ENCODE data around the gene PHTF2.
"Not testable (repeated sequence)": the region's sequence is repeated elsewhere in the genome, so short reads cannot be mapped to it uniquely, and the experiment has no call there.

PHTF2 gene

GRCh38 chr7:77866786-77867536 is 68.4 kb downstream of the PHTF2 start:
- no peak for TF ChIP-seq TAF1 (IDR thresholded peaks at IDR 0.05; ENCODE audit: borderline replicate concordance, low read depth, low read length)
- no peak for TF ChIP-seq POLR2AphosphoS5 (IDR thresholded peaks at IDR 0.05; ENCODE audit: low read depth, low read length)
- no peak for TF ChIP-seq POLR2A (IDR thresholded peaks at IDR 0.05; ENCODE audit: low read depth, low read length)
- FAIRE-seq, result no peak
- DNase-seq (ENCODE audit: insufficient read length), result no peak

GRCh38 chr7:77867537-77867865 is 68.9 kb downstream of the PHTF2 start:
- no peak for TF ChIP-seq POLR2AphosphoS5 (IDR thresholded peaks at IDR 0.05; ENCODE audit: low read depth, low read length)
- no peak for TF ChIP-seq POLR2A (IDR thresholded peaks at IDR 0.05; ENCODE audit: low read depth, low read length)
- TF ChIP-seq TAF1 (IDR thresholded peaks at IDR 0.05; ENCODE audit: borderline replicate concordance, low read depth, low read length), result no peak
- DNase-seq (ENCODE audit: insufficient read length), result no peak
- no peak for FAIRE-seq

DNA sequence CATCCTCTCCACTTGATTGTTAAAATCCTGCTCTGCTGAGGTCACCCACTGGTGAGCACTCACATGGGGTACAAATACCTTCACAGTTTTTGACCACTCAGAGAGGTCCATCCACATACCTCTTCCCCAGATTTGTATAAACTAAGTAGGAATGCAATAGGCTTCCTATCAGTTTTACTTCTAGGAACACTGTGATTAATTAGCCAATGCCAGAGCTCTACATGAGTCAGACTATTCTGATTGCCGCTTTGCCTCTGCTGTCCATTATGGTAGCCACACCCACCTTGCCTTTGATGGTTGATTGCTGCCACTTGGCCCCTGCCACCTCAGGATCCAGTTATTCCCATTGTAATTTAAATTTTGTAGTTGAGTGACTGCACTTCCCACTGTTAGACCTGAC is 73.7 kb downstream of the PHTF2 start:
- DNase-seq (ENCODE audit: insufficient read length); FAIRE-seq: not testable (repeated sequence)

DNA sequence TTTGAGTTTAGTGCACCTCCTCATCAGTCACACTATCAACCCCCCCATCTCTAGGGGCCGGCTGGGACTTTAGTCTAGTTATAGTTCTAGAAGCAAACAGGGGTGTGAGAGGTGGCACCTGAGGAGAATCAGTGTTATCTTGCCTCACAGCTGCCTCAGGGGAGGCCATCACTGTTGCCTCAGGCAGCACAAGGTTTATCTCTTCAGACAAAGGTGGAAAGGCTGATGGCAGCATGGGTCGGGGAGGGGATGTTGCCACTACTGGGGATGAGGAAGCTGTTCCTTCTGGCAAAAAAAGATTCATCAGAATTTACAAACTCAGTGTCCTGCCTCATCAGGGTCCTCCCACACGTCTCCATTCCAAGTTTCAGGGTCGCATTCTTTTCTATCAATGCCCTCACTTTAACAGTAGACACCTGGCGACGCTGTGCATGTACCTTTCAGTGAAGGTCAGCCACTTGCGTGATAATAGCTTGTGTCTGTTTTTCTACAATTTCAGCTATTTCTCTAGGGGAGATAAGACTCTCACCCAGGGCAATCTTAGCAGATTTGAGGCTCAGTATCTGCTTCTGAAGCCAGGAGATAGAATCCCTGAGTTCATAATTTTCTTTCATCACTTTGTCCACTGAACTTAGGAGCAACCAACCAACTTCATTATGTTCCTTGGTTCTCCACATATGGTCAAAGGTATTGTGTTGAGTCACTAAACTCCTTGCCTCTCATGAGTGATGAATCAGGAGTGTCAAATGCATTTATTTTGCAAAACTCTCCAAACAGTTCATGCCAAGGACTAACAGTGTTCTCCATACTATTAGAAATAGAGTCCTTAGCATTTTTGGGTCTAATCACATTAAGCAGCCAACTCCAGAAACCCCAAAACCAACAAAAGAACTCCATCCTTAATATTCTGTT is 75.1 kb downstream of the PHTF2 start:
- not testable (repeated sequence) for DNase-seq (ENCODE audit: insufficient read length); FAIRE-seq

DNA sequence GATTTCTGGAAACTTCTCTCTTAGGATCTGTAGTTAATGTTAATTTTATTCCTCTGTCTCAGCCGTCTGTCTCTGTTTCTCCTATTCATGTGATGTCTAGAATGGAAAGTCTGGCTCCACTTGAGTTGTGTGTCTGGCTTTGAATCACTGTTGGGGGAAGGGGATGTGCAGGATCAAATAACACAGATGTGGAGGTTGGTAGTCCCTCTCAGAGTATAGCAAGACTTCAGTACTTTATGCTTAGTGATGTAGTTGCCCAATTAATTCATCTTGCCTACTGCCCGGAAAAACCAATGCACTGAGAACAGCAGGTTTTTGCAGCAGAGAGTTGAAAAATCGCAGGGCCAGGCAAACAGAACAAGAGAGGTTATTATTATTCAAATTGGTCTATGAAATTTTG is 79.2 kb downstream of the PHTF2 start:
- no peak for TF ChIP-seq POLR2A (IDR thresholded peaks at IDR 0.05; ENCODE audit: low read depth, low read length)
- no peak for TF ChIP-seq TAF1 (IDR thresholded peaks at IDR 0.05; ENCODE audit: borderline replicate concordance, low read depth, low read length)
- TF ChIP-seq POLR2AphosphoS5 (IDR thresholded peaks at IDR 0.05; ENCODE audit: low read depth, low read length), result no peak
- DNase-seq (ENCODE audit: insufficient read length) (no peak), FAIRE-seq (no peak)

GRCh38 chr7:77878500-77878899 is 79.9 kb downstream of the PHTF2 start:
- TF ChIP-seq POLR2AphosphoS5 (IDR thresholded peaks at IDR 0.05; ENCODE audit: low read depth, low read length), result no peak
- no peak for TF ChIP-seq POLR2A (IDR thresholded peaks at IDR 0.05; ENCODE audit: low read depth, low read length)
- no peak for TF ChIP-seq TAF1 (IDR thresholded peaks at IDR 0.05; ENCODE audit: borderline replicate concordance, low read depth, low read length)
- DNase-seq (ENCODE audit: insufficient read length) (no peak), FAIRE-seq (no peak)

DNA sequence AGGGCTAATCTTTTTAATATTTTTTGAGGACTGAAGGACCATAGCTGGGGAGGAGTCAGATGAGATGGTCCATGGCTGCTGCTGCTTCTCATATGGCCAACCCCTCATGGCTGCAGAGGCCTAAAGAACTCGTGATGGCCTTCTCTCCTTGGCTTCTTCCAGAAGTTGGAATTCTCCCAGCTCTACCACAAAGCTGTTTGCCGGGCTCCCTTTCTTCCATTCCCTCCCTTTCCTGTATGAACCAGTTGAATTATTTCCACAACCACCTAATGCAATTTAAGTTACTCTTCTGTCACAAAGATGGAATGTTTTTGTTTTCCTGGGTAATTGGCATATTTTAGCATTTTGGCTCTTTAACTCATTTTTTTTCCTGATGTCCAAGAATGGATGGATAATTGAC is 80.7 kb downstream of the PHTF2 start:
- DNase-seq (ENCODE audit: insufficient read length) (no peak), FAIRE-seq (no peak)
- TF ChIP-seq TAF1 (IDR thresholded peaks at IDR 0.05; ENCODE audit: borderline replicate concordance, low read depth, low read length), result no peak
- no peak for TF ChIP-seq POLR2AphosphoS5 (IDR thresholded peaks at IDR 0.05; ENCODE audit: low read depth, low read length)
- no peak for TF ChIP-seq POLR2A (IDR thresholded peaks at IDR 0.05; ENCODE audit: low read depth, low read length)

DNA sequence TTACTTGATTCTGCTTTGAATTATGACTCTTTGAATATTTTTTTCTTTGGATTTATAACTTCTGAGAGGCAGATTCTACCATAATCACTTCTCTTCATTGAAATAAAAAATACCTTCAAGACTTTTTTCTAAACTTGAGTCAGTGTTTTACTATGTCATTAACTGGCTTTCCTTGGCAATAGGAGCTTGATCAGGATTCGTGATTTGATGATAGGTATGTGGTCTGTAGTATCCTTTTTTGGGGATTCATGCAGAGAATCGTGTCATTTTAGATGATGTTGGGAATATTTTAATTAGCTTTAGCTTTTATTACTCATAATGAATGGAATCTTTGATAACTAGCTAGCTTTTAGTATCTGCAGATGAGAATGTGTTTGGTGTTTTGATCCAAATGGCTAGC is 83.3 kb downstream of the PHTF2 start:
- TF ChIP-seq POLR2AphosphoS5 (IDR thresholded peaks at IDR 0.05; ENCODE audit: low read depth, low read length) (no peak), TAF1 (IDR thresholded peaks at IDR 0.05; ENCODE audit: borderline replicate concordance, low read depth, low read length) (no peak), POLR2A (IDR thresholded peaks at IDR 0.05; ENCODE audit: low read depth, low read length) (no peak)
- no peak for DNase-seq (ENCODE audit: insufficient read length)
- no peak for FAIRE-seq

- FAIRE-seq (no peak), DNase-seq (ENCODE audit: insufficient read length) (no peak)
- TF ChIP-seq POLR2AphosphoS5 (IDR thresholded peaks at IDR 0.05; ENCODE audit: low read depth, low read length), result no peak
- no peak for TF ChIP-seq POLR2A (IDR thresholded peaks at IDR 0.05; ENCODE audit: low read depth, low read length)
- no peak for TF ChIP-seq TAF1 (IDR thresholded peaks at IDR 0.05; ENCODE audit: borderline replicate concordance, low read depth, low read length)
Observed at GRCh38 chr7:77885155-77885554, 86.6 kb downstream of the PHTF2 start.

GRCh38 chr7:77887567-77887966 is 89.0 kb downstream of the PHTF2 start:
- no peak for TF ChIP-seq TAF1 (IDR thresholded peaks at IDR 0.05; ENCODE audit: borderline replicate concordance, low read depth, low read length)
- no peak for TF ChIP-seq POLR2AphosphoS5 (IDR thresholded peaks at IDR 0.05; ENCODE audit: low read depth, low read length)
- TF ChIP-seq POLR2A (IDR thresholded peaks at IDR 0.05; ENCODE audit: low read depth, low read length), result no peak
- no peak for FAIRE-seq
- no peak for DNase-seq (ENCODE audit: insufficient read length)

DNA sequence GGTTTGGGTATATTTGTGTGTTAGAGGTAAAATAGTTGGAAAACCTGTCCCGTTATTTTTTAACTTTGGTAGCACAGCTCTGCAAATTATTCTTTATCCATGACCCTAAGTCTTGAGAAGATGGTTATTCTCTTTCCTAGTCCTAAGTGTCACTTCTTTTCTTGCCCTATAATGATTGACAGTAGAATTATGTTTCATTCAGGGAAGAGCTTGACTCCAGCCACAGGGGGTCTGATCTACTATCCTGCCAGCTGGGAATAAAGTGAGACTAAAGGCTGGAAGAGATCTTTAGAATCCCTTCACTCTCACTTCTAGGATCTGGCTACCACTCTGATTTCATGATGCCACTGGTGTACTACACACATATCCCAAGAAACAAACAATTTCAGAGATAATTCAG is 90.4 kb downstream of the PHTF2 start:
- no peak for DNase-seq (ENCODE audit: insufficient read length)
- TF ChIP-seq TAF1 (IDR thresholded peaks at IDR 0.05; ENCODE audit: borderline replicate concordance, low read depth, low read length), result no peak
- no peak for TF ChIP-seq POLR2A (IDR thresholded peaks at IDR 0.05; ENCODE audit: low read depth, low read length)
- FAIRE-seq, result no peak

GRCh38 chr7:77893813-77894212 is 95.2 kb downstream of the PHTF2 start:
- DNase-seq (ENCODE audit: insufficient read length) (no peak), FAIRE-seq (no peak)
- TF ChIP-seq POLR2A (IDR thresholded peaks at IDR 0.05; ENCODE audit: low read depth, low read length), result no peak
- no peak for TF ChIP-seq TAF1 (IDR thresholded peaks at IDR 0.05; ENCODE audit: borderline replicate concordance, low read depth, low read length)
- no peak for TF ChIP-seq POLR2AphosphoS5 (IDR thresholded peaks at IDR 0.05; ENCODE audit: low read depth, low read length)

Measured in GM12892 (cell line).